Fibroblast of skin of left quadriceps (primary cell): ENCODE data around the gene SH3RF3.

Experiments used
- DNase-seq, 2 experiments: peaks; one replicate each; pipeline ENCODE4 v3.0.0-alpha.2; 2013; ENCODE audit warnings: low read depth in 2 of 2

SH3RF3 gene

DNA sequence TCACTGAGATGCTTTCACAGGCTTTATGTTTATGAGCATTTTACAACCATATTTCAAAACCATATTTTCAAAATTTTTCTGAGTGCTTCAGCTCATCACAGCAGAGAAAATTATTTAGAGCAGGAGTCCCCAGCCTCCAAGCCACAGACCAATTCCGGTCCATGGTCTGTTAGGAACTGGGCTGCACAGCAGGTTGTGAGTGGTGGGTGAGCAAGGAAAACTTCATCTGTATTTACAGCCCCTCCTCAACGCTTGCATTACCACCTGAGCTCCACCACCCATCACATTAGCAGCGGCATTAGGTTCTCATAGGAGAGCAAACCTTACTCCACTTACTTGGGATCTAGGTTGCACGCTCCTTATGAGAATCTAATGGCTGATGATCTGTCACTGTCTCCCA, 319.2 kb downstream of the SH3RF3 start:
- DNase-seq: no peak

DNA sequence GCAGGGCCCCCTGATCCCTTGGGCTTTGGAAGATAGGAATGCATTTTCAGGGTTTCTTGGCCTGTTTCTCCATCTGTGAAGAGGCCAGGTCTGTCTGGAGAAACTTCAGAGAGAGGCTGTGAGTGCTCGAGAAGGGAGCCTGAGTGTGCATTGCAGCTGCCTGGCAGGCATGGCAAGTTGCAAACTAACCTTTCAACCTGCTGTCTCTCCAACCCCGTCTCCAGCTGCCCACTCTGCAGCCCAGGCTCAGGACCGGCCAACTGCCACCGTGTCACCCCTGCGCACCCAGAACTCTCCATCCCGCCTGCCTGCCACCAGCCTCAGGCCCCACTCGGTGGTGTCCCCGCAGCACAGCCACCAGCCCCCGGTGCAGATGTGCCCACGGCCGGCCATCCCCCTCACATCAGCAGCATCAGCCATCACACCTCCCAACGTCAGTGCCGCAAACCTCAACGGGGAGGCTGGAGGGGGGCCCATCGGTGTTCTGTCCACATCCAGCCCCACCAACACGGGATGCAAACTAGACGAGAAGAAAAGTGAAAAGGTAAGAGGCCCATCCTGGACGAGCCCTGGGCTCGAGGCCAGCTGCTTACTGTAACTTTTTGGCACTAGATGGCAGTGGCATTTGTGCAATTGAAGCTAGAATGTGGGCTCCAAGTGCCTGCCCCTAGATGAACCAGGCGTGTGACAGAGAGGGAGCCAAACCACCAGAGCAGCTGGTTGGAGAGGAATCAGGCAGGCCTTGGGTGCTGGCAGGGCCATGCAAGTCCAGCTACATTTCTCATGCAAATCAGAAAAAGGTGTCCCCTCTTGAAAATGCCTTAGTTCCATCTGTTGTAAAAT, 320.2 kb downstream of the SH3RF3 start:
- no peak for DNase-seq

DNA sequence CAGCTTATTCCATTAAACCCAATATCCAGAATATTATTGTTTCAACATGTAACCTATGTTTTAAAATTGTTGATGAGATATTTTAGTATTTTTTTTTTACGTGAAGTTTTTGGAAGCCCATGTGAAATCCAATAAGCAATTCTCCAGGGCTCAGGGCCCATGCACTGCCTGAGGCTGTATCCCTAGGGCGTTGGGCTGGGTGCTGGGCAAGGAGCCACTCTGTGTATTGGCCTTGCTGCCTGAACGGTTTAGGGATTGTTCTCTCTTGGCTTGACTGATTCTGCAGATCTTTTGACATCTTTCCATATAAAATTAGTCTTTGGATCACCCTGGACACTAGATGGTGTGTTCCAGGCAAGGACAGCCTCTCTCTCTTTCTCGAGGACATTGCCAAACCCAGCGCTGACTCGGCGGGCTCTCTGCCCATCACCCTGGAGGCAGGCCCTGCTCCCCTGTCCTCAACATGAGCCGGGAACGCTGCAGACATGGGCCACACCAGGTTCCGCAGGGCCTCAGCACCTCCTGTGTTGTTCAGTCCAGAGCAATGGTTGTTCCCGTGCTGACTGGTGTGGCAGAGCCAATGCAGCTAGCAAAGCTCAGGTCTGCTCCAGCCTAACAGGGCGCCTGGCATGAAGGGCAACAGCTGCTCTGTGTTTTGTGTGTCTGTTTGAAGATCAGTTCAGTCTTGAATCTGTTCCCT, 321.7 kb downstream of the SH3RF3 start:
- DNase-seq: no peak

DNA sequence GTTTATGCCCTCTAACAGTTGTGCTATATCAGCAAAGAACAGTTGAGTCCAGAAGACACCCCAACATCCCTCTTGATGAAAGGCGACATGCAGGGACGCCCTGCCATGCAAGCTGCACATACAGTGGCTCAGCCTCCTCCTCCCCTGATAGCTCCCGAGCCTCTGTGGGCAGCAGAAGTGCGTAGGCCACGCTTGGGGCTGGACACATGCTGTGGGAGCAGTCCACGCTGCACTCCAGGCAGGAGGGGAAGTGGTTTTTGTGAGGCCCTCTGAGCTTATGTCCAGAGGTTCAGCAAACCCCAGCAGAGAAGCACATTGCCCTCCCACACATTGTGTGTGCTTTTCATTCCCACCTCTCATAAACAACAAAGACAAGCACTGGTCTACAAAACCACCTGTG, 322.7 kb downstream of the SH3RF3 start:
- no peak for DNase-seq

DNA sequence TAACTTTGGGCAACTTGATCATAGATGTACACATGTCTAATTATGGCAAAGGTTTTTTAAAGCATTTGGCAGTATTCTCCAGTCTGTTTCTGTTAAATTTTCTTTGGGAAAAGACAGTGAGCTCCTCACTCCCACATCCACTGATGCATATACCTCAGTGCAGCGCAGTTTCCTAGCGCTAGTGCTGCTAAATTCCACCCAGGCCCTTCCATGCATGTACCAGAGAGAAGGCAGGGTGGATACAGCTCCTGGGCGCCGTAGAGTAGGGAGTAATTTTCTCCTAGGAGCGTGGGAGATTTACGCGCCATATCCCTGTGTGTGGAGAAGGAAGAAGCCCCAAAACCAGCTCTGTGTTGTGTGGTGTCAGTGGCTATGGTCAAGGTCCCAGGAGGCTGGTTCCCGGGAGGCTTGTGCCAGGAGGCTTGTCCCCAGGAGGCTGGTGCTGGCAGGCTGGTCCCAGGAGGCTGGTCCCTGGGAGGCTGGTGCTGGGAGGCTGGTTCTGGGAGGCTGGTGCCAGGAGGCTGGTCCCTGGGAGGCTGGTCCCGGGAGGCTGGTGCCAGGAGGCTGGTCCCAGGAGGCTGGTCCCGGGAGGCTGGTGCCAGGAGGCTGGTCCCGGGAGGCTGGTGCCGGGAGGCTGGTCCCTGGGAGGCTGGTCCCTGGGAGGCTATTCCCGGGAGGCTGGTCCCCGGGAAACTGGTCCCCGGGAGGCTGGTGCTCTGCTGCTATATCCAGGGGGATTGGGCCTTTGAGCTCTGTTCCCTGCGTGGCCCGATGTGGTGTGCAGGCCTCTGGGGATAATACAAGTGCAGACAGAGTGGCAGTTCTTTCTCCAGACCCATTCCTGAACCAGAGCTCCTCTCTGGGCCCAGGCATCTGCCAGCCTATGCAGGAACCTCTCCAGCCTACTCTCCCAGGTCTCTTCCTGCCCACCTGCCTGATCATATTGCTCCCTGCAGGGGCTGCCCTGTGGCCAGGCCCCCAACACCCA, 323.6 kb downstream of the SH3RF3 start:
- no peak for DNase-seq

DNA sequence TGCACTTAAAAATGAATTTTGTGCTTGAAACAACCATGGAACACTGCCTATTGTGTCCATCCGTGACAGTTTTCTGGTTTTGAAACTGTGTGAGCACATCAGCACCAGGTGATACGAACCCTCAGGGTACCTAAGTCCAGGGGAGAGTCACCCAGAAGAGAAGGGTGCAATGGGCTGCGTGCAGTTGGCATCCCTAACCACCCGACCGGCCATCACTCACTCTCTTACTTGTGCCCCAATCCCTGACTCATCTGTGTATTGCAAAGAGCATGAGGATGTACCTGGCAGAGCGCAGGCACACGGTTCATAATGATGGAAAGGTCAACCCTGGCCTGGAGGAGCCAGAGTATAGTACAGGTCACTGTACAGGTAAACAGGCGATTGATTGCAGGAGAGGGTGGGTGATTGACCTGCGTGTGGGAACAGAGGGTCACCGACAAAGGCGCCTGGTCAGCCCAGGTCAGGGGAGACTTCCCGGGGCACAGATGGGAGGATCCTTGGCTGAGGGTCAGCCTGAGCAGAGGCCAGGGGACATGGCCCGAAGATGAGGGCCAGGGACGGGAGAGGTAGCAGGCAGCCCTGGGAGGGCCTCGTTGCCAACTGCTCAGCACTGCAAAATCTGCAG, 324.5 kb downstream of the SH3RF3 start:
- DNase-seq: no peak

DNA sequence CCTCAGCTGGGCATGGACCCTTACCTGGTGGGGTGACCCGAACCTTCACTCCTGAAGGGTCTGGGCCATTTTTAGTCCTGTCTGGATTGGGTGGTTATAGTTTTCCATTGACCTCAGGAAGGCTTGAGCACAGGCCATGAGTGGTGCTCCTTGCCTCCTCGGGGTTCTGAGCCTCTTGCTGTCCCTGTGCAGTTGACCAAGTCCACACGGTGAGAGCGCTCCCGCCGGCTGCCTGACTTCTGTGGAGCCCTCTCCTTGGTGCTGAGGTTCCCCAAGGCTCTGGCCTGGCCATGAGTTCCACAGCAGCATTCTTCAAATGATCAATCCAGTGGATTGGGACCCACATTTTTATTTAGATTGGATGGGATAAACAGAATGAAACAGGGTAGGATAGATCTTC, 325.3 kb downstream of the SH3RF3 start:
- no peak for DNase-seq

DNA sequence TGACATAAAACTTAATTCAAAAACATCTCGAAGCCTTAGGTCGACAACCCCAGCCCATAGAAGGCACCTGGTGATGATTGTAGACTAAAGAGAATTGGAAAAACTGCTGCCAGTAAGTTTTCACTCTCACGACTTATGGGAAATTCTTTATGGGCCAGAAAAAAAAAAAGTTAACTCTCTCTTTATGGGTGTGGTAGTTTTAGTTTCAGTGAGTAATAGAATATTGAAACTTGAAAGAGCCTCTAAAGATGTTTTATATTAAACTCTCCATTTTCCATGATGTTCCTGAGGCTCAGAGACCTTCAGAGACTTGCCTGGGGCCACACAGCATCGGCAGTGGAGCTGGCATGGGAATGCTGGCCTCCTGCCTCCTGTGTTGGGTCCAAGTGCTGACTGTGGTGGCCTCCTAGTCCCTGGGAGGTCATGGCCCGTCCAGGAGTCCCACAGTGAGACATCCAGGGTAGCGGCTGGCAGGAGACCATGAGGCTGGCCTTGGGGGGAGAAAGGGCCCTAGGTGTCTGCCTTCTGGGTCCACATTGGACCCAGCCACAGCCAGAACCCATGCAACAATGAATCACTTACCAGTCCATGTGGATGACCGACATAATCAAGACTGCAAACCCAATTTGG, 325.9 kb downstream of the SH3RF3 start:
- no peak for DNase-seq

DNA sequence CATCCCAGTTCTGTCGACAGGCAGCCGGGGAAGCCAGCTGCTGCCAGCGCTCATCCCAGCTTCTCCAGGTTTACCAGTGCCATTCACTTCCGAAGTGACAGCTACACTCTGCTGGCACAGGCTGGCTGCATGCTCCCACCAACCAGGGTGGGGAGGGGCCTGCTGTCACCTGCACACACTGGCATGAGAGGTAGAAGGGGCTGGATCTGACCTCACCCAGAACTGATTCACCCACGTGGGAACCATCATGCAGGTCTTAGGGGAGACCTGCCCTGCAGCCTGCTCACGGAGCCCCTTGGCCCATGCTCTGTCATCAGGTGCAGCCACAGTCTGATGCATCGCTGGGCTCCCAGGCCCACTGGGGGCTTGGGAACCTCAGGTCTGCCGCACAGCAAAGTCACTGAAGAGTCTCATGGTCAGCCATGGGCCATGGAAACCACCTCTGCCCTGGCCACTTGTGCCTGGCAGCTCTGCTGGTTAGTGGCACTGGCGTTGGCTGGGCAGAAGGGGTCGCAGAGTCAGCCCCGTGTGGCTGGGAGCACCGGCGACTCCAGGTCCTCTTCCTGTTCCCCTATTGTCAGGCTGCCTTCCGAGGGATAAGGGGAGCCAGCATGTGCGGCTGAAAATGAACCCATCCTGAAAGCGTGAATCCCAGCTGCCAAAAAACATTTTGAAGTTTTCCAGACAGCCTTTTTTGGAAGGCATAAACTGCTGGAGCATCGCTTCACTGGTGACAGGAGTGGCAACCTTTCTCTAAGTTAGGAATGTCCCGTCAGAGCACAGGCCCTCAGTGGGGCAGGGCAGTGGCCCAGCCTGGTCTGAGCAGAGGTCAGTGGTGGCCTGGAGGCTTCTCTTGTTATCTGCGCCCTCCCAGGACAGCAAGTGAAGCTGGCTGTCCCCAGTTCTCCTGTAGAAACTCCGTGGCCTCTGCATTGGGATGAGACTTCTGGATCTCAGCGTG, 327.0 kb downstream of the SH3RF3 start:
- no peak for DNase-seq

DNA sequence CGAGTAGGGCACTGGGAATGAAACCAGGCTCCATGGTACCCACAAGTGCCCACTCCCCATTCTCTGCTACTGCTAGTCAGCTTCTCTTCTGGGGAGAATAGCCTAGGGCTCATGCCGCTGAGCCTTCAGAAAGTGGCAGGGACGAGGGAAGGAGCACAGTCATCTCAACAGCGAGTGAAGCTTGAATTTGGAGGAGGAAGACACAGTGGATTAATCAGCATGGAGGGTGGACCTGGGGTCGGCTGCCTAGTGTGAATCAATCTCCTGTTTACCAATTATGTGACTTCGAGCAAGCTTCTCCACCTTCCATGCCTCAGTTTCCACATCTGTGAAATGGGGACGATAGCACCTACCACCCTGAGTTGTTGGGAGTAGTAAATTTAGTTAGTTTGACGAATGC, 327.8 kb downstream of the SH3RF3 start:
- no peak for DNase-seq

DNA sequence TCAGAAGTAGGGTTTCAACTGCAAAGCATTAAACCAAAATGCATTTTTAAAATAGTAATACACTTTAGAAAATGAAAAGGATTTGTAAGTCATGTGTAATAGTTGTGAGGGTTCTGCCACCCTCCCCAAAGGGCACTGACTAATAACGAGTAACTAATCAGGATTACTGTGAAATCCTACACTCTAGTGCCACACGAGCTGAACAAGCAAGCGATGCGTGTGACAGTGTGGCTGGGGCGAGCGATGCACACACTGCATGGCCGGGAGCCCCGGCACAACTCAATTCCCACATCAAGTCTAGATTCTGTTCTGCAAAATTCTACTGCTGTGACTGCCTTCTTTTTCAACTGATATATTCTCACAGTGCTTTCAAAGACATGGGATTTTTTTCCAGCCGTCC, 328.4 kb downstream of the SH3RF3 start:
- DNase-seq: no peak

DNA sequence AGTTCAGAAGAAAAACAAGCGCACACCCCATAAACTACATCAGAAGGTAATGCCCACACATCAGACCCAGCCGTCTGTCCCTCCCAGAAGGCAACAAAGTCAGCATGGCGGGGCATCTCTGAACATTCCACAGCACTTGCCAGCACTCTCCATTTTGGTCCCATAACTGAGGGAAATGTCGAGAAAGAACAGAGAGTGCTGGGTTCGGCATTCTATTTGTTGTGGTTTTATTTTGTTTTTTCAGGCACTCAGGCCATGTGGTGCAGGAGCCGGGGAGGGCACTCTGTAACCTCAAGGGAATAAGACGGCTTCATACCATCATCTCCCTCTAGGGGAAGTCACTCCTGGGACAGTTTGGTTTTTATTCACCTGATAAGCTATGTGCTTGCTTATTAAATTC, 328.8 kb downstream of the SH3RF3 start:
- no peak for DNase-seq

DNA sequence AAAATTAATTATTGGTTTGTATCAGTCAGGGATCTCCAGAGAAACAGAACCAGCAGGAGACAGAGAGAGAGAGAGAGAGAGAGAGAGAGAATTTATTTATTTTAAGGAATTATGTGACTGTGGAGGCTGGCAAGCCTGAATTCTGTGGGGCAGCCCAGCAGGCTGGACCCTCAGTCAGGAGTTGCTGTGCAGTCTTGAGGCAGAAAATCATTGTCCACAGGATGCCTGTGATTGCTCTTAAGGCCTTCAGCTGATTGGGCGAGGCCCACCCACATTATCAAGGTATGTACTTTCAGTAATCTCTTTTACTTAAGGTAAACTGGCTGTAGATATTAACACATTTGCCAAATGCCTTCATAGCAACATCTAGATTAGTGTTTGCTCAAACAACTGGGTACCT, 329.5 kb downstream of the SH3RF3 start:
- no peak for DNase-seq

DNA sequence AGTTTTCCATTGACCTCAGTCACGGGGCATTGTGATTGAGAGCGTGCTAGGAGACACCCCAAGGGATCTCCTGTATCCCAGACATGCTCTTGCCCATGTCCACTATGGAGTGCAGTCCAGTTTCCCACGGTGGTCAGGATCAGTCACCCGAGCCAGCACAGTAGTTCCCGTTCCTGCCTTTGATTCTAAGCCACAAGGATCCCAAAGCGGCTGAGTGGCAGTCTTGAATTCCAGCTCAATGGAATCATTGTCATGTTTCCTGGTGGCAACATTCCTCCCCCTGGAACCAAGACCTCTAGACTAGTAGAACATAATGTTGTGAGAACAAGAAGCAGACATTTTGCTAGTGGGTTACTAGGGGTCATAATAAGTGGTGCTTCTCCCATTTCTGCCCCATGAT, 330.5 kb downstream of the SH3RF3 start:
- DNase-seq: no peak

DNA sequence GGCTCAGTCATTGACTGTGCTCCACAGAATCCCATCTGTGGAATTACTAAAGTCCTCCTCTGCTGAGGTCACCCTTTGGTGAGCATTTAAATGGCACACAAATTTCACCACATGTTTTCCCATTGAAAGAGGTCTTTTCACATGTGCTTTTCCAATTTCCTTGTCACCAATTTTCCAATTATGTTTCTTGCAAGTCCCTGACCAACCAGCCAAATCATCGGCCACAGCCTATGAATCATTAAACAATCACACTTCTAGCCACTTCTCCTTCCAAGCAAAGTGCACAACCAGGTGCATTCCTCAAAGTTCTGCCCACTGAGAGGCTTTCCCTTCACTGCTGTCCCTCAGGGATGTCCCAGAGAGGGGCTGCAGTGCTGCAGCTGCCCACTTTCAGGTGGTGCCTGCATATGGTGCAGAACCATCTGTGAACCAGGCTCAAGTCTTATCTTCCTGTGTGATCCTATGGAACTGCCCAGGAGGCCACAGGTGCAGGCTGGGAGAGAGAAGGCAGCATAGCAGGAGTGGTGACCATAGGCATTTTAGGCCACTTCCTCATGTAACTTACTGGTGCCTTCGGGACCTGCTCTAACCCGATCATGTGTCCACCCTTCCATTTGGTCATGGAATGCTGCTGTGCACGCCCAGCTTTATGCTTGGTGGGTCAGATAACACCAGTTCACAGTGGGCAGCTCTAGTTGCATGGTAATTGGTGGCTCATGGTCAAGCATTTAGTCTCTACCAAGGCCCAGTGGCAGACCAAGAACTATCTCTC, 331.7 kb downstream of the SH3RF3 start:
- DNase-seq: no peak

DNA sequence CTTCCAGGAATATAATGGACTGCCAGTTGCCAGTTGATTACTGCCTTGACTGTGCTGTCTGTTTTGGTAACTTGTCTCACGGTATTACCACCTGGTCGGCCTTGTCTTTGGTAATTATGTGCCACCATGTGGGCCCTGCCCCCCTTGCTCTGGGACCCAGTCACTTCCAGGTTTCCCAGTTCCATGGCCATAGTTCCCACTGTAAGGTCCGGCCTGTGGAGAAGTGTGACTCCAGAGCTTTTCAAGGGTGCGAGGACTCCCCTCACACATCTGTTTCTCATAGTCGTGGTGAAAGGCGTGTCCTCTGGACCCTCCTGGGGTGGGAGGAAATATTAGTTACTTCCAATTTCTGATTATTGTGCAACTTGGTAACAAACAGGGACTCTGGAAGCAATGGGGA, 334.2 kb downstream of the SH3RF3 start:
- no peak for DNase-seq

DNA sequence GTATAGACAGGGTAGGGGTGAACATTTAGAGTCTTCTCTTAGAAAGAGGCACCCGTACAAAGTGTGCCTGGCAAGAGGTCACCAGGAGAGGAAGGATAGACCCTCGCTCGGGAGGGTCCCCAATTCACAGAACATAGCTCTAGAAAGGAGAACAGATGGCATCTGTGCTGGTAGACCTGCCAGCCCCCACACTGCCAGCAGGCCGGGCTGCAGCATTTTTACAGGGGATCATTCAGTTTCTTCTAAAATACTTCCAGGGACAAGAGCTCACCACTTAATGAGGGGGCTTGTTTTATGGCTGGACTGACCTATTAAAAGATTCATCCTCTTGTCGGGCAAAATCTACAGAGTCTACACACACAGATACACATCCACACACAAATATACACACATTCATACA, 334.9 kb downstream of the SH3RF3 start:
- DNase-seq: no peak

DNA sequence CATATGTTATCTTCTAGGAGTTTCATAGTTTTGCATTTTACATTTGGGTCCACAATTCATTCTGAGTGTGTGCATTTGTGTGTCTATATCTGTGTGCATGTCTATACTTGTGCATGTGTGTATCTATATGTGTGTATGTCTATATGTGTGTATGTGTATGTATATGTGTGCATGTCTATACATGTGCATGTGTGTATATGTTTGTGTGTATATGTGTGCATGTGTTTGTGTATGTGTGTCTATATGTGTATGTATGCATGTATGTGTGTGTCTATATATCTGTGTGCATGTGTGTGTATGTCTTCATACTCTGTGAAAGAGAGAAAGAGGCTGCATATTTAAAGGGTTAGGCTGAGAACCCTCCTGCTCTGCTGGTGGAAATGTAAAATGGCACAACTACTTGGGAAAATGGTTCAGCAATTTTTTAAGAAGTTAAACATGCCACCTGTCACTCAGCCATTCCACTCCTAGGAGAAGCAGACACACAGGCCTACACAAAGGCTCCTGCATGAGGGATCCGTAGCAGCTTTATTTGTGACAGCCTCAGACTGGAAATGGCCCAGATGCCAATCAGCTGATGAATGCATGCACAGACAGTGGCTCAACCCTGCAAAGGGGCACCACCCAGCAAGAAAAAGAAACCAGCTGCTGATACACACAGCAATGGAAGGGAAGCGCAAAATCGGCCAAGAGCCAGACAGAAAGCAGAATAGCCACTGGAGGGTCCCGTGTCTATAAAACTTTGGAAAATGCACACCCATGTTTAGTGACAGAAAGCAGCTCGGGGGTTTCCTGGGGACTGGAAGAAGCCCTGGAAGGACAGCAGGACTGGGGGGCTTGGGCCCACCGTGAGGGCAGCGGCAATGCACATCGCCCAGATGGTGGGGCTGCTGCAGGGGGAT, 337.9 kb downstream of the SH3RF3 start:
- DNase-seq: no peak
